HL-60/S4 treated with retinoic acid at 250 ng/mL for 4 days and 3 days (cell line): ENCODE data around the gene CIART.
"Not testable (repeated sequence)": the region's sequence is repeated elsewhere in the genome, so short reads cannot be mapped to it uniquely, and the experiment has no call there.

Experiments
- in situ Hi-C: fragments of 300-500 bp; cut with MboI; formaldehyde crosslinking; loops from 2 replicates; pipeline ENCODE4 v1.7.0; 2022; ENCODE audit warnings: low sequenced_read_pairs

Gene CIART, protein sequence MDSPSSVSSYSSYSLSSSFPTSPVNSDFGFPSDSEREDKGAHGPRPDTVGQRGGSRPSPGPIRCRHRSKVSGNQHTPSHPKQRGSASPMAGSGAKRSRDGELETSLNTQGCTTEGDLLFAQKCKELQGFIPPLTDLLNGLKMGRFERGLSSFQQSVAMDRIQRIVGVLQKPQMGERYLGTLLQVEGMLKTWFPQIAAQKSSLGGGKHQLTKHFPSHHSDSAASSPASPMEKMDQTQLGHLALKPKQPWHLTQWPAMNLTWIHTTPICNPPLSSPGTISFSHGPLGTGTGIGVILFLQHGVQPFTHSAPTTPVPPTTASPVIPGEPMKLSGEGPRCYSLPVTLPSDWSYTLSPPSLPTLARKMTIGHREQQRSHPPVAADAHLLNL

DNA sequence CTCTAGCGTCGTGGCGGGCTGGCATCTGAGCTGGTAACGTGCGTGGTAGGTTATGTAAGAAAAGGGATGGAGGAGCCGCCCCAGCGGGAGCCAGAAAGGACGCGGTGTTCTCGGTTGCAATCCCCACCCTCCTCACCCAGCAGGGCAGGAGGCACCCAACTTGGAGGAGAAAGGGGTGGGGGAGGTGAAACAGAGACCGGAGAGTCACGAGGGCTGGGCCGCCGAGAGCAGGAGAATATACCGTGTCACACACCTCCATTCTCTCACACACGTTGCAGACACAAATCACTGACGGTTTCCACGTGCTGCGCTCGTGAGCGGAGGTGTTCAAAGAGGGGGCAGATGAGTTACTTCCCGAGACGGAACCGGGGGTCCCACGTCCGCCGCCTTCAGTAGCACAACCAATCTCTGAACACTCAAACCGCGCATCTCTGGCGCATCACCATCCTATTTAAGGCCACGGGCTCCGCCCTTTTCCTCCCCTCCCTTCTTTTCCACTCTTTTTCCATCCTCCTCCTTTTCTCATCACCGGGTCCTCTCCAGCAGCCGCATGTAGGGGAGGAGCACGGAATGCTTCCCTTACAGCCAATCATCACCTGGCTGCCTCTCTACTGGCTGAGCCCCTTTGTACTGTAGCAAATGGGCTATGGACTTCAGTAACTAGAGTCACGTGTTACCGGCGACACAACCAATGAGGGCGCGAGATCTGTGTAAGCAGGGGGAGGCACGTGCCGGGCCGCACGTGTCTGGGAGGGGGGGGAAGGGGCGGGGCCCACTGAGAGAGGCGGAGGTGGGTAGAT, at the start of gene CIART:
CIART (plus strand) TSS at position 797 of the 800 bp plus-strand sequence. CDS start 714 bp downstream, outside the sequence.
- in situ Hi-C loops: no loop called here

DNA sequence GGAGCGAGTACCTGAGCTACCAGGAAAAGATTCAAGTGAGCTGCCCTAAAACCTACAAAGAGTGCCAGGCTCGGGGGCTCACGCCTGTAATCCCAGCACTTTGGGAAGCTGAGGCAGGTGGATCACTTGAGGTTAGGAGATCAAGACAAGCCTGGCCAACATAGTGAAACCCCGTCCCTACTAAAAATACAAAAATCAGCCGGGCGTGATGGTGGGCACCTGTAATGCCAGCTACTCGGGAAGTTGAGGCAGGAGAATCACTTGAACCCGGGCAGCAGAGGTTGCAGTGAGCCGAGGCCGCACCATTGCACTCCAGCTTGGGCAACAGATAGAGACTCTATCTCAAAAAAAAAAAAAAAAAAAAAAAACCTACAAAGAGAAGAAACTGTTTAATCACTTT, 49.4 kb upstream of the CIART start:
- in situ Hi-C loops: not testable (repeated sequence)

DNA sequence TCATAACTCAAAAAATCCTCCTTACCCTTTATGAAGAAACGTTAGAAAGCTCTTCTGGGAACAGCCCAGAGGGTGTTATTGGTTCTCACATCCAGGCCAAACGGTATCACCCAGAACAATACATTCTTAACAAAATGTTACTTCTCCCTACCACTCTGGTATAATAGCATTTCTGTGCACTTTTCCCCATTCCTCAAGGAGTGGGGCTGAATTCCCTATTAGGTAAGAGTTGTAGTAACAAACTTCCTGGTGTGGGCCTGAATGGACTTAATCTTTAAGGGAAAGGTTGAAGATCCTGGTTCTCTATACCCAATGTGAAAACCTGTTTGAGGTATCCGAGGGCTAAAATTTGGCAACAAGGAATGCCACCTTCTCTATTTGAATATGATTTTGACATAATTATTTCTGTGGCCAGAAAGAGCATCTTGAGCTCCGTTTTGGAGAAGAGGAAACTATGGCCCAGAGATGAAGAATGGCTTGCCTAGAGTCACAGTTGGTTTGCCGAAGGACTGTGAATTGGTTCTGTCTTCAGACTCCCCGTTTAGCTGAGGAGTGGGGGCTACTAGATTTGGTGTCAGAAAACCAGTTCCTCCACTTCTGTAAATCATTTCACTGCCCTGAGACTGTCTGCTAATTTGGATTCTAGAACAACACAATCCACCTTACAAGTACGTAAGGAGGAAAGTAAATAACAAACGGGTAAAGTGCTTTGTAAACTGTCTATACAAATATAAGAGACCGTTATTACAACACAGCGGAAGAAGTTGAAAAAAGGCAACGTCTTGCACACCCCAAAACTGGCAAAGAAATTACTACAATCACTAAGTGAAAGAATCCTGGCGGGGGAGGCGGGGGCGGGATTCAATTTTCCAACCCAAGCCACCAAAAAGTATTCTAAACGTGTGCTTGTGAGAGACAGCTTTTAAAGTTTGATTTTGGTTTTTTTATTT, 48.7 kb upstream of the CIART start:
- in situ Hi-C loops: no loop called here

DNA sequence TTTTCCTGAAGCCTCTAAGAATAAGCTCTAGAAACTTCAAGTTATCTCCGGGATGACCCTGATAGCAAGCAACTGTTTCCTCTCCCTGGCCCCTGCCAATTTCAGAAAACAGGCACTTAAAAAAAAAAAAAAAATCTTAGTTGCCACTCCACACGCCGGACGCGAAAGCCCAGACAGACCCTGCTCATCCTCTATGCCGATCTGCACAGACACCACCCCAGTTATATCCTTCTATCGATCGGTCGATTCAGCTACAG, 48.1 kb upstream of the CIART start:
- in situ Hi-C loops: no loop called here

DNA sequence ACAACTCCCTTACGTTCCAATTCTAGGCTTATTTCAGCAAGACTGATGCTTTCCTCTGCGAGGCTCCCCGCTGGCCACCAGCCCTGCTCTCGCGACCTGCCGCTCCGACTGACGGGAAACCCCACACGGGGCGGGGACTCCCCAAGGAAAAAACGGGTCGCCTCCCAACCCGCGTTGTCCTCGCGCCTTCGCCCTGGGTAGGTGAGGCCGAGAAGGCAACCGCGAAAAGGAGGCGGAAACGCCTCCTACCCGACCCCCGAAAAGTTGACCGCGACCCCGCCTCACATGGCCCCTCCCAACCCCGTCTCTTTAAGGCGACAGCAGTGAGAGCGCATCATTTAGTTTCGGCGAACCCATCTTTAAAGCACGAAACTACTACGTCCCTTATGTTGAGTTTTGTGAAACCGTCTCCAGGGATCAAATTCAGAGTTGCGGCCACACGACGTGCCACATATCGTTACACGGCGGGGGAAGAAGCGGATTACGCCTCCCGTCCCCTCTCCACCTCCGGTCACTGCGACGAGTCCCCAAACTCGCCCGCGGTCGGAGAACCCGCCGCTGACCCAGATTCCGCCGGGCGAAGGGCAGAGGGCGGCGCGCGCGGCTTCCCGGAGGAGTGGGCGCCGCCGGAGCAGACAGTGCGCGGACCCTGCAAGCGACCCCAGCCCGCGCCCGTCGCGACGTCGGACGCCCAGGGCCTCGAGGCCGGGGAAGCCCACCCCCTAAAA, 47.6 kb upstream of the CIART start:
- in situ Hi-C loops: no loop called here

DNA sequence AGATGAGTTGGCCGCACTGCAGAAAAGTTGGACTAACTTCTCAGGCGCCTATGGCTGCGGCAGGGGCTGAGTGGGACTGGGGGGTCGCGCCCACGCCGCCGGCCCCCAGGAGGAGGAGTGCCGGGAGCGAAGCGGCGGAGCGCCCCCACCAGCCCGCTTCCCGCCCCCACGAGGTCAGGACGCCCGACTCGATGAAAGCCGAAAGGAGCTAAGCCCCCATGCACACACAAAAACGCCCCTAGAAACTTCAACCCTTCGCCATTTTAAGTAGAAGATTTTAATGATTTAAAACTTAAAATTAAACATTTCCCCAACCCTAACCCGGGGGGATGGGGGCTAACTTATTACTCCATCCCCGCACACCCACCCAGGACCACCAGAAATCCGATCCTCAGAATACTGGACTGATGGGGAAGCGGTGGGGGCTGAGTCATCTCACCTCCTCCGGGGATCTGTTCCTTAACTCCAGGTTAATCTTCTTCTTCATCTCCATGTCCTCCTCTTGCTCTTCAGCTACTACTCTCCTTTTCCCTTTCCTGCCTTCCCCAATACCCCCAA, 47.0 kb upstream of the CIART start:
- in situ Hi-C loops: no loop called here

DNA sequence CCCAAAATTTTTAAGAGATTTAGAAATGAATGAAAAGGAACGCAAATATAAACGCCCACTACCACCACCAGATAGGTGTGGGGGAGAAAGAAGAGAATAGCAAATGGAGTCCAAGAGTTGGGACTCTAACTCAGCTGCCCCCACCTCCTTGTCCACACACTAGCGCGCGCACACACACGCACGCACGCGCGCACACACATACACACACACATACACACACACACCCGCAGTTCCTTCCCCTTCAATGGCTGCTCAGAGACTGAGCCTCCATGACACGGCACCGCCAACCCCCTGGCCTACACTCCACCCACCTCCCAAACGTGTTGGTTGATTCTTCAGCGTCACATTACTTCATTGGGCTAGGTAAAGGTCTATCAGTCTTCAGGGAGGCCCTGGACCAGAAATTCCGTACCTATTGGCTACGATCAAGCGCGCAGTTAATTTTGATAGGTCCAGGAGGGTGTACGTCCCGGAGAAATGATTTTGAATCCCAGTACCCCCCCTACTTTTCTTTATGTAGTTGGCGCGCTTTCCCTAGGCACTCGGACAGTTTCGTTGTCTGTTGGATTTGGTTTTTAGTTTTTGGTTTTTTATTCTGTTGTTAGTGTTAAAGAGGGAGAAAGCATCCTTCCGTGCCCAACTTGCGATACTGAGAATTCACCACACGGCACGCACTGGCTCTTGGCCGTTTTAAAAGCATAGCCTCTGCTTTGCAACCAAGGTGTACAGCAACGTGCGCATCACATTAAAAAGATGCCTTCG, 46.3 kb upstream of the CIART start, which contains the start of gene ANP32E:
ANP32E (minus strand) TSS at position 261 of the 762 bp plus-strand sequence. CDS start 326 bp downstream, outside the sequence.
- in situ Hi-C loops: no loop called here

DNA sequence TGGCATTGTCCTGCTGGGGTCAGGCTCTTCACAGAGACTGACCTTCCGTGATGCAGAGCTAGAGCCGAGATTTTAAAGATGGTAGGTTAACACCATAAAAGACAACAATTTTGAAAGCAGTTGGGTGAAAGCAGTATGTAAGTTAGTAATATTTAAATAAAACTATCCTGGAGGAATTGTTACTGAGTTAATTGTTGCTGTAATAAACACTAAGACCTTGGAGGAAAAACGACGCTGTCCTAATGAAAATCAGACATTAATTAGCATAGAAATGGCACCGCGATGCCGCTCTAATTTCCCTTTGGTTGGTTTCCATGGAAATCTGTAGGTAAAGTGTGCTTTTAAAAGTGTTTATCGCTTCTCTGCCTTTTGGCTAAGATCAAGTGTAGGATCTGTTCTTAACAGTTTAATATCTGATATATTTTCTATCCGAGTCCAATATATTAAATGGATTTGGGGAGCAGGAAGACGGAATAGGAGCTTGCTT, 45.7 kb upstream of the CIART start:
- in situ Hi-C loops: no loop called here

DNA sequence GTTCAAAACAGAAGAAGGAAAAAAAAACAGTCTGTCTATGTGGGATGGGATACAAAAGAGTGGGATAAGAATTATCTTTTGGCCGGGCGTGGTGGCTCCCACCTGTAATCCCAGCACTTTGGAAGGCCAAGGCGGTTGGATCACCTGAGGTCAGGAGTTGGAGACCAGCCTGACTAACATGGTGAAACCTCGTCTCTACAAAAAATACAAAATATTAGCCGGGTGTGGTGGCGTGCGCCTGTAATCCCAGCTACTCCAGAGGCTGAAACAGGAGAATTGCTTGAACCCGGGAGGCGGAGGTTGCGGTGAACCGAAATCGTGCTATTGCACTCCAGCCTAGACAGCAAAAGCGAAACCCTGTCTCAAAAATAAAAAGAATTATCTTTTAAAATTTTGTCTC, 45.2 kb upstream of the CIART start:
- in situ Hi-C loops: not testable (repeated sequence)

DNA sequence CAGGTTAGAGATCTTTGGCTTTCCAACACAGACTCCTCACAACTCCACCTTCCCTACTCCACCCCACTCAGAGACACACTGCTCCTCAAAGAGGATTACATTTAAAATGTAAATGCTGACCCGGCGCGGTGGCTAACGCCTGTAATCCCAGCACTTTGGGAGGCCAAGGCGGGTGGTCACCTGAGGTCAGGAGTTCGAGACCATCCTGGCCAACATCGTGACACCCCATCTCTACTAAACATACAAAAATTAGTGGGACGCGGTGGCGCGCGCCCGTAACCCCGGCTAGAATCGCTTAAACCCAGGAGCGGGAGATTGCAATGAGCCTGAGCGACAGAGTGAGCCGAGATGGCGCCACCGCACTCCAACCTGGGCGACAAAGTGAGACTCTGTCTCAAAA, 44.6 kb upstream of the CIART start:
- in situ Hi-C loops: no loop called here

DNA sequence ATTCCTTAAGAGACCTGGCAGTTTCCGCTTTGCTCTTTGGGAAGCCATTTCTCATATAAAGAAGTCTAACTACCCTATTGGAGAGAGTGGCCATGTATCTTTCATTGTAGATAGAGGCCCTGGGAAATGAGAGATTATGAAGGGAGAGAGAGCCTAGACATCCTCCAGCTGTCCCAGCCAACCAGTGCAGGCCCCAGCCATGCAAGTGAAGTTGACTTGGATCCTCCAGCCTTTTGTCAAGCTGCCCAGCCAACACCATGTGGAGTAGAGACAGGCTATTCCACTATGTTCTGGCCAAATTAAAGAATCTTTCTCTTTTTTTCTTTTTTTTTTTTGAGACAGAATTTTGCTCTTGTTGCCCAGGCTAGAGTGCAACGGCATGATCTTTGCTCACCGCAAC, 39.4 kb upstream of the CIART start:
- in situ Hi-C loops: no loop called here

DNA sequence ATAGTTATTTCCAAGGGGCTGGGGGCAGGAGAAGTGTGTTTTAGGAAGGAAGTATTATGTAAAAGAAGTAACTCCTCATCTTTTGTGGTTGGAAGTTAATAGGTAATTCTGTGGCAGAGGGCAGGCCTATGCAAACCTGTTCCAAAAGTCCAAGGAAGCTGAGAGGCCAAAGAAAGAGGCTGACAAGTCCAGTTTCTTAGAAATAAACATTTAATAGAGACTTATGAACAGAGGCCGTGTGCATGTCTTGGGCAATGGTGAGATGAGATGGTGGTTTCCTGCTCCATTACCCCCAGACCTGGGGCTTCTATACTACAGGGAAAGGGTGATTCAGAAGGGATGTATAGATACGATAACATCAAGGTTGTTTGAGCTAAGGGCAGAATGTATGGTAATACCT, 32.4 kb upstream of the CIART start:
- in situ Hi-C loops: loop anchor here (10.0 kb wide), 1 partner anchor 305 kb away; no protein-coding TSS in a partner anchor

DNA sequence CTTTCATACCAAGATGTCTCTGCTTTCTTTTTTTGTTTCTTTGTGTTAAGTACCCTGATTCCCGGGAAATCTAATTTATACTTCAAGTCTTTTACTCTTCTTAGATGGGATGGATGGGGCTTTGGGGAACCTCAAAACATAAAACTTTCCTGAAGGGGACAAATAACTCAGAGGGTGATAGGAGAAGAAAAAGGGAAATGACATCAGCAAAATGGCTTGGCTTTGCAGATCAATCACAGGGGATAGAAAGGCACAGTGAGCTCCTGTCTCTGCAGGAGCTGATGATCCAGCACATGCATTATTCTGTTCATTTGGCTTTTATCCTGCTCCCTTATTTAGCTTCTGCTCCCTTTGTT, 26.2 kb upstream of the CIART start:
- in situ Hi-C loops: loop anchor here (10.0 kb wide), 1 partner anchor 299 kb away; no protein-coding TSS in a partner anchor

DNA sequence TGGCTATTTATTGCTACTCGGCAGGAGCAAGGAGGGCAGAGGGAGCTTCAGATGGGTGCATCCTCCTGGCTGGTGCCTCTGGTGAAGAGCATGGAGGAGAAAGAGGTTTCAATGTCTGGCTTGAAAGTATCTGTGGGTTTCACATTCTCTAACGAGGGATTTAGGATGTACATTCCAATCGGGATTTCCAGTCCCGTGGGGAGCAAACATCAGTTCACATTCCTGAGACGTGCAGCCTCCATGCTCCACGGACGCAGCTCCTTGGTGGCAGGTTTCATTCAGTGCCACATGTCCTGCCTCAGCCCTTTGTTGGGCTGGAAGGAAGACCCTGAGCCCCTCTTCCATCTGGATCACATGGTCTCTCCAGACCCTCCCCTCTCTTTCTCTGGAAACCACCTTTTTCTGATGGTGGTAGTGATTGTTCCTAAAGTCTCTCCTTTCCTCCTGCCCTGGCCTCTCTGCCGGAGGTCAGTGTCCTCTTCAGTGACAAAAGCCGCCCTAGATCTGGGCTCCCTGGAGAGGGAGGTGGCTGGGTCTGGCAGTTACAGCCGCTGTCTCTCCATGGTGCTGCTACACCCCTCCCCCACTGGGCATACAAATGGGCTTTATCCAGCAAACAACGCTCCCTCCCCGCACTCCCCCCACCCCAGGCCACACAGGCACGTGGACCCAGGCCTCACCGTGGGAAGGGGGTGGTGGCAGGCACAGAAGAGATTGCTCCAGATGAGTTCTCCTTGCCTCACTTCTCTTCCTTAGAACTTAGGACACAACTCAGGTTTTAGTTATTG, 25.6 kb upstream of the CIART start:
- in situ Hi-C loops: loop anchor here (10.0 kb wide), 1 partner anchor 298 kb away; no protein-coding TSS in a partner anchor

DNA sequence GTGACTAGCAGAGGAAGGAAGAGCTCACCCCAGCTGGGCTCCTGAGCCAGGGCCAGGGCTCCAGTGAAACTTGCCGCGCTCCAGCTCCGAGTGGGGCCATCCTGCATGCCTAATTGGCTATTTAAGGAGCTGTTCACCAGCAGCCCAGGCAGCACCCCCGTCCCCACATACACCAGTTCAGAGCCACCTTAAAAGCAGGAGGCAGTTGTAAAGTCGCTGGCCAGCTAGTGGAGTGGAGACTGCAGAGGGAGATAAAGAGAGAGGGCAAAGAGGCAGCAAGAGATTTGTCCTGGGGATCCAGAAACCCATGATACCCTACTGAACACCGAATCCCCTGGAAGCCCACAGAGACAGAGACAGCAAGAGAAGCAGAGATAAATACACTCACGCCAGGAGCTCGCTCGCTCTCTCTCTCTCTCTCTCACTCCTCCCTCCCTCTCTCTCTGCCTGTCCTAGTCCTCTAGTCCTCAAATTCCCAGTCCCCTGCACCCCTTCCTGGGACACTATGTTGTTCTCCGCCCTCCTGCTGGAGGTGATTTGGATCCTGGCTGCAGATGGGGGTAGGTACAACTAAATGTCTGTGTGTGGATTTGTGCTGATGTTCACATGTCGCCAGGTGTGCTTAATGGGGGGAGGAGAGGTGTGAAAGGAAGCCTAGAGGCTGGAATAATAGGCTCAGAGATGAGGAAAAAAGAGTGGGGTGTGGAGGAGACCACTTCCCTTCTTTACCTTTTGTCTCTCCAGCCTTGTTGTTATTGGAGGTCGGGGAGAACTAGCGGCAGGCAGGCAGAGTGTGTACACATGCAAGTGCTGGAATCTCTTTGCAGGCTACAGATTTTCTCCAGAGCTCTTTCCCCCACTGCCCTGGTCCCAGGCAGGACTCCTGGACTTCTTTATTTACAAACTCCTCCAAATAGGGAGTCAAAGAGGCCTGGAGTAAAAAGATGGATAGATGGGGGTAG, 24.4 kb upstream of the CIART start, which contains the start of gene CA14:
CA14 (plus strand) TSS at position 151 of the 962 bp plus-strand sequence; CDS start at position 506, 355 bp downstream.
- in situ Hi-C loops: loop anchor here (10.0 kb wide), 1 partner anchor 297 kb away; no protein-coding TSS in a partner anchor

DNA sequence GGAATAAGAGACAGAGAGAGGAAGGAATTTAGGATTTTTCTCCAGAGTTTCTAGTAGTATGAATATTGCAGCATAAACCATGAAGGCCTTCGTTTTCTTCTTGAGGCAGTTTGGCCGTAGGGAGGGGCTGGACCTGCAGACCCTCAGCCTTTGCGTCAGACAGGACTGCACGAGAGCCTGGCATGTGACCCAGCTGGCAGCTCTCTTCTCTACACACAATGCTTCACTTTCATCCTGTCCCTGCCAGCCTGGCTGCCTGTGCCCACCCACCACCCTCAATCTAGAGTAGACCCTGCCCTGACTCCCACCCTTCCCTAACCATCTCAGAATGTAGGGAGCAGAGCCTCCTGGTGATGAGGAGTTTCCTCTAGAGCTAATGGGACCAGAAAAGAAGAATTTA, 23.1 kb upstream of the CIART start:
- in situ Hi-C loops: loop anchor here (10.0 kb wide), 1 partner anchor 296 kb away; no protein-coding TSS in a partner anchor
